AG04450 (cell line): ENCODE data around the gene PITPNM1. TPM values are rescaled to one million over a fixed set of nuclear protein-coding genes. Genes with fewer than 3 reads are reported as not detected.

Experiments used
- CTCF ChIA-PET: fragments of 300-600, 350-600 bp; formaldehyde crosslinking; extraction: SDS; loops from one replicate; lab custom pipeline; 2022; ENCODE audit warnings: antibody characterized with exemption, inconsistent platforms; lab: Charles Lee
- POLR2A ChIA-PET: fragments of 350-600 bp; formaldehyde crosslinking; extraction: SDS; loops from one replicate; lab custom pipeline; 2021; ENCODE audit warnings: antibody characterized with exemption, inconsistent platforms; lab: Yijun Ruan, JAX
- DNase-seq: peaks from one replicate; pipeline ENCODE4 v3.0.0-alpha.2; 2011; ENCODE audit warnings: low read depth, low spot score
- H3K27ac ChIP-seq: one replicate; pipeline ENCODE4 v1.5.1; 2012; ENCODE audit warnings: low read depth, low read length, control low read depth
- H3K27me3 ChIP-seq: one replicate; pipeline ENCODE4 v1.6.0; 2012; ENCODE audit warnings: low read length; ENCODE audit not compliant: control insufficient read depth, insufficient read depth
- H3K4me3 ChIP-seq: 2 replicates; pipeline ENCODE4 v1.5.1; 2011; ENCODE audit warnings: mild to moderate bottlenecking, low read depth, low read length, control low read depth
- H3K9me3 ChIP-seq: 2 replicates; pipeline ENCODE4 v1.5.1; 2012; ENCODE audit warnings: low read length; ENCODE audit not compliant: control insufficient read depth, insufficient read depth
- polyA plus RNA-seq: library from polyadenylated mRNA; depleted of rRNA; stranded (reverse); fragments of >200 nt; gene quantifications from 2 replicates; pipeline ENCODE4 v1.2.3, GENCODE V29; 2011
- TF ChIP-seq, protein P1 (sequence below): IDR thresholded peaks from 2 replicates; pipeline ENCODE4 v1.5.1; 2011; ENCODE audit warnings: low read depth, low read length, control low read depth, inconsistent platforms

The PITPNM1 gene
- polyA plus RNA-seq, 1 experiment, result 6.4 TPM

DNA sequence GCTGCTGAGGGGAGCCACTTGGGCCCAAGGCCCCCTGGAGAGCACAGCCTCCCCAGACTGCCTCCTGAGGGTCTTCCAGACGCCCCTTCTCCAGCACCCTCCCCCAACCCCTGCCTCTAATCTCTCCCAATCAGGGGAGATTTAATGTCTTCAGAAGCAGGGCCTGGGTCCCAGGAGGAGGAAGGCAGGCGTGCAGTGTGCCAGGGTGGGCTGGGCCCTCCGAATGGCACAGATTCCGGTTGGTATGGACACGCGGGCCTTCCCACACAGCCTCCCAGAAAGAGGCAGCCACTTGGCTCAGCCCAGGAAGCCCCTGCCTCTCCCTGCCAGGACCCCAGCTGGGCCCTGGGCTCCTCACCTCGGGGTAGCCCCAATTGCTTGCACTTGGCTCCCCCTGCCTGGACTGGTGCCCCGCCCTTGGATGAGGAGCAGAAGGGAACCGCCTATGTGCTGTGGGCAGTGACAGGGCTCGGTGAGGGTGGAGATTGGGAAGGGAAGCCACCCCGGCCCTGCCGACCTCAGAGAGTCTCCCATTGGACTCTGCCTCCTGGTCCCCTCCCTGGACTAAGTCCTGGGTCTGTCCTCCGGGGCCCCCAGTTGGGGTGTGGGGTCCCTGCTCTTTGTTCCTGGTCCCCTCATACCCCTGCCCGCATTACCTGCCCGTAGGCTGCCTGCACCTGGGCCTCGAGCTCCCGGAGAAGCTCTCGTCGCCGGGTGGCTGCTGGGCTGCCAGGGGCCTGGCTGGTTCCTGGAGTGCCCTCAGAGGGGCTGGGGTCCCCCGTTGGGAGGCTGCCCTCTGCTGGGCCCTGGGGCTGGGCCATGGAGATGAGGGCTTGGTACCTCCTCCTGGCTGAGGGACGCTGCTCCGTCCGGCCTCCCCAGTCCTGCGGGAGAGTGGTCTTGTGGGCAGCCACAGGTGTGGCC, 18.7 kb upstream of the PITPNM1 start:
- no peak overlapping the region for H3K4me3 ChIP-seq
- peaks cover 18% of the 10 kb centered on the region for H3K27me3 ChIP-seq
- no peak overlapping the region for H3K27ac ChIP-seq
- TF ChIP-seq, protein P1, sequence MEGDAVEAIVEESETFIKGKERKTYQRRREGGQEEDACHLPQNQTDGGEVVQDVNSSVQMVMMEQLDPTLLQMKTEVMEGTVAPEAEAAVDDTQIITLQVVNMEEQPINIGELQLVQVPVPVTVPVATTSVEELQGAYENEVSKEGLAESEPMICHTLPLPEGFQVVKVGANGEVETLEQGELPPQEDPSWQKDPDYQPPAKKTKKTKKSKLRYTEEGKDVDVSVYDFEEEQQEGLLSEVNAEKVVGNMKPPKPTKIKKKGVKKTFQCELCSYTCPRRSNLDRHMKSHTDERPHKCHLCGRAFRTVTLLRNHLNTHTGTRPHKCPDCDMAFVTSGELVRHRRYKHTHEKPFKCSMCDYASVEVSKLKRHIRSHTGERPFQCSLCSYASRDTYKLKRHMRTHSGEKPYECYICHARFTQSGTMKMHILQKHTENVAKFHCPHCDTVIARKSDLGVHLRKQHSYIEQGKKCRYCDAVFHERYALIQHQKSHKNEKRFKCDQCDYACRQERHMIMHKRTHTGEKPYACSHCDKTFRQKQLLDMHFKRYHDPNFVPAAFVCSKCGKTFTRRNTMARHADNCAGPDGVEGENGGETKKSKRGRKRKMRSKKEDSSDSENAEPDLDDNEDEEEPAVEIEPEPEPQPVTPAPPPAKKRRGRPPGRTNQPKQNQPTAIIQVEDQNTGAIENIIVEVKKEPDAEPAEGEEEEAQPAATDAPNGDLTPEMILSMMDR, result no peak
- DNase-seq, result no peak
- H3K9me3 ChIP-seq, result no peaks in the 10 kb centered on the region; the same call in 1 of the 2 replicates
- ChIA-PET POLR2A (no interaction called here), CTCF (no interaction called here)

DNA sequence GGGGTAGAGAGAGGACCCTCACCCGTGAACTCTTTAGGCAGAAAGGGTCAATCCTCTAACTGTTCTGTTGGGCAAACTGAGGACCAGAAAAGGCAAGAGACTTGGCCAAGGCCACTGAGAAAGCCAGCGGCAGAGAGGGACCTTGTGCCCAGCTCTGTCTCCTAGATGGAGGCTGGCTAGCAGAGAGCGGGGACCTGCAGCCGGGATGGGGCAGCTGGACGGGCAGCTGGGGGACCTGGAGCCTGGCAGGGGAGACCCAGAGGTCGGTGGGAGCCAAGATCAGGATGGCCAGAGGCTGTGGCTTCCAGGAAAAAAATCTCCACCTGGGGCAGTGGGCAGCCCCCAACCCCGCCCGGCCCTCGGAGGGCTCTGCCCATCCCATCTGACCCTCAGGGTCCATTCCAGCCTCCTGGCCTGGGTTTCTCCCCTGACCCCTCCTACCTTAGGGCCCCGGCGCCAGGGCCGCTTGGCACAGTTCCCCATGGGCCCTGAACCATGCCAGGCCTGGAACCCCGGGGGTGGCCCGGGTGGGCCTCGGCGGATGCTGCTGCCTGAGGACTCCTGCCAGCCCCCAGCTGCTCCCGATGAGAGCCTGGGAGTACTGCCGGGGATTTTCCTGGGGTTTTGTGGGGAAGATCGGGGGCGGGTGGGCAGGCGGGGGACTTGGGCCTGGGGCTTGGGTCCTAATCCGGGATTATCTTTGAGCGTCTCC, 17.8 kb upstream of the PITPNM1 start, which contains the start of gene CABP2:
Gene CABP2, minus strand, starts transcription at position 603 of the 712 bp plus-strand sequence. Its CDS starts 120 bp downstream, at position 483.
- no peaks in the 10 kb centered on the region; the same call in 1 of the 2 replicates for H3K9me3 ChIP-seq
- ChIA-PET CTCF (no interaction called here), POLR2A (no interaction called here)
- H3K27ac ChIP-seq, result no peak within 1 kb of the TSS
- TF ChIP-seq, protein P1, result no peak
- H3K4me3 ChIP-seq, result no peak within 1 kb of the TSS
- no peak for DNase-seq
- H3K27me3 ChIP-seq, result peaks cover 23% of the 10 kb centered on the region

DNA sequence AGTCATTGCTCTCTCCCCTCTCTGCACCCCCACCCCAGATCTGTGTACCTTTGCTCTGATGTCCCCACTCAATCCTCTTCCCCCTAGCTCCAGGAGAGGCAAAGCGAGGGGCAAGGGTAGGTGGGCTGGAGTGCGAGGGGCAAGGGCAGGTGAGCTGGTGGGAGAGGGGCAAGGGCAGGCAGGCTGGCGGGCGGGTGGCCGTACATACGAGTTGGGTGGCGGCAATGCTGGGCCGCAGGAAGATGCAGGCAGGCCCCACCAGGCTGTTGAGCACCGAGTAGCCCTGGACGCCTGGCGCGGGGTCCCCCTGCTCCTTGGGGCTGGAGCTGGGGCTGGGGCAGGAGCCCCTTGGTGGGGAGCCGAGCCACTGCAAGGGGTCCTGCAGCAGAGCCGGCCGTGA, 17.2 kb upstream of the PITPNM1 start:
- no peak overlapping the region for H3K4me3 ChIP-seq
- CTCF ChIA-PET, result no interaction called here
- POLR2A ChIA-PET, result no interaction called here
- H3K27ac ChIP-seq, result no peak overlapping the region
- H3K27me3 ChIP-seq, result peaks cover 29% of the 10 kb centered on the region
- no peak for DNase-seq
- TF ChIP-seq, protein P1, result no peak
- no peaks in the 10 kb centered on the region; the same call in 1 of the 2 replicates for H3K9me3 ChIP-seq

DNA sequence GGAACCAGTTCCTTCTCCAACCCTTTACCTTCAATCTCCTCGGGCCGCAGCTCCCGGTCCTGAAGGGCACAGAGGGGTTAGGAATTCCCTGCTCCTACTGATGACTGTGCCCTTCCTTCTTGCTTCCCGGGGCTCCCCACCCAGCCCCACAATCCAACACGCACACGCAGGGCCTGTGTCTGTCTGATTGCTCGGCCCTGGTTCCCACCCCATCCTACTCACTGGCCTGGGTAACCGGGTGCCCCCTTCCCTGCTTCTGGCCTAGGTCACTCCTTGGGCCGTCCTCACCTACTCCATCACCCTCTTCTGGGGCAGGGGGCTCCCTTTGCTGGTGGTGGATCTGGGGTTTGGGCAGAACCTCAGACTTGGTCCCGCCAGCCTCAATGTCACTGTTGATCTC, 16.8 kb upstream of the PITPNM1 start:
- CTCF ChIA-PET, result no interaction called here
- no peak for DNase-seq

More for the DNA sequence above, 16.8 kb upstream of the PITPNM1 start:
- Histone ChIP-seq H3K27ac (no peak overlapping the region), H3K9me3 (no peaks in the 10 kb centered on the region; the same call in 1 of the 2 replicates), H3K27me3 (peaks cover 29% of the 10 kb centered on the region), H3K4me3 (no peak overlapping the region)
- POLR2A ChIA-PET, result no interaction called here
- TF ChIP-seq, protein P1, result no peak
